CD14-positive monocyte (primary cell): Measurements from ENCODE around the gene PABPC1L2A. TPM values are rescaled to one million over a fixed set of nuclear protein-coding genes. Genes with fewer than 3 reads are reported as not detected.

Source experiments
- DNase-seq, 3 donors: peaks; one replicate each; pipeline ENCODE4 v3.0.0-alpha.2; 2011 to 2022
- H2AFZ ChIP-seq: 2 replicates; pipeline ENCODE4 v1.6.0; 2012; ENCODE audit warnings: mild to moderate bottlenecking, low read depth, low read length, inconsistent platforms; ENCODE audit not compliant: insufficient read depth, poor library complexity, severe bottlenecking
- H3K27ac ChIP-seq, 2 donors: 1 replicate in 1 of 2; 2 replicates in 1 of 2; pipeline ENCODE4 v1.5.1; 2012 to 2013; ENCODE audit warnings: low read length in 2 of 2, control low read depth in 1 of 2, inconsistent platforms in 1 of 2, low read depth in 1 of 2, mild to moderate bottlenecking in 1 of 2
- H3K27me3 ChIP-seq, 2 donors: one replicate each; pipeline versions ENCODE4 v1.6.0 to v1.6.1; 2011 to 2013; ENCODE audit warnings: low read length in 2 of 2; ENCODE audit not compliant: control insufficient read depth in 2 of 2, insufficient read depth in 2 of 2
- H3K36me3 ChIP-seq, 2 donors: replicated peaks in 1 of 2; 1 replicate in 1 of 2; 2 replicates in 1 of 2; pipeline versions ENCODE4 v1.5.1 to v1.6.1; 2012 to 2013; ENCODE audit warnings: low read length in 2 of 2, control low read depth in 1 of 2, inconsistent platforms in 1 of 2, mild to moderate bottlenecking in 1 of 2; ENCODE audit not compliant: insufficient read depth in 2 of 2, control insufficient read depth in 1 of 2
- H3K4me1 ChIP-seq, 2 donors: 1 replicate in 1 of 2; 2 replicates in 1 of 2; pipeline versions ENCODE4 v1.5.1 to v1.6.1; 2012 to 2013; ENCODE audit warnings: low read length in 2 of 2, control low read depth in 1 of 2, inconsistent platforms in 1 of 2, mild to moderate bottlenecking in 1 of 2, moderate library complexity in 1 of 2; ENCODE audit not compliant: insufficient read depth in 2 of 2, control insufficient read depth in 1 of 2
- H3K4me2 ChIP-seq: replicated peaks from 2 replicates; pipeline ENCODE3; 2012; ENCODE audit warnings: low read length, moderate library complexity, mild to moderate bottlenecking; ENCODE audit not compliant: poor library complexity, severe bottlenecking; ENCODE audit errors: extremely low read depth
- H3K4me3 ChIP-seq, 3 experiments: fragments of 200-600 bp in 1 of 3; sonication (generic) in 1 of 3; replicated peaks in 1 of 3; 1 replicate in 2 of 3; 2 replicates in 1 of 3; pipeline ENCODE4 v1.5.1; 2011 to 2013; ENCODE audit warnings: low read length in 3 of 3, mild to moderate bottlenecking in 3 of 3, control low read depth in 2 of 3, low read depth in 2 of 3, inconsistent platforms in 1 of 3, moderate library complexity in 1 of 3
- H3K79me2 ChIP-seq: 2 replicates; pipeline ENCODE4 v1.6.0; 2012; ENCODE audit warnings: mild to moderate bottlenecking, control low read depth, inconsistent platforms, low read length, moderate library complexity; ENCODE audit not compliant: insufficient read depth
- H3K9ac ChIP-seq: 2 replicates; pipeline ENCODE4 v1.6.0; 2017; ENCODE audit warnings: low read length, mild to moderate bottlenecking; ENCODE audit not compliant: insufficient read depth, poor library complexity, severe bottlenecking
- H3K9me3 ChIP-seq, 2 donors: replicated peaks in 1 of 2; 1 replicate in 1 of 2; 2 replicates in 1 of 2; pipeline versions ENCODE4 v1.5.1 to v1.6.1; 2012 to 2013; ENCODE audit warnings: low read length in 2 of 2, control low read depth in 1 of 2; ENCODE audit not compliant: control insufficient read depth in 1 of 2, insufficient read depth in 1 of 2
- H4K20me1 ChIP-seq: 2 replicates; pipeline ENCODE4 v1.6.0; 2012; ENCODE audit warnings: mild to moderate bottlenecking, low read length, control low read depth, moderate library complexity; ENCODE audit not compliant: insufficient read depth
- H3K27ac Mint-ChIP-seq, 7 donors: one replicate each; pipeline ENCODE4 v1.8.0; 2020; ENCODE audit warnings: mild to moderate bottlenecking in 7 of 7, mixed read lengths in 7 of 7, moderate library complexity in 6 of 7, inconsistent platforms in 2 of 7
- H3K27me3 Mint-ChIP-seq, 3 donors: one replicate each; pipeline ENCODE4 v1.8.0; 2021 to 2022; ENCODE audit warnings: low read depth in 3 of 3, mild to moderate bottlenecking in 3 of 3, mixed read lengths in 3 of 3, moderate library complexity in 3 of 3, inconsistent platforms in 1 of 3
- H3K36me3 Mint-ChIP-seq, 2 donors: one replicate each; pipeline ENCODE4 v1.8.0; 2020; ENCODE audit warnings: mixed read lengths in 2 of 2, inconsistent platforms in 1 of 2, mild to moderate bottlenecking in 1 of 2
- H3K4me1 Mint-ChIP-seq: one replicate; pipeline ENCODE4 v1.8.0; 2020; ENCODE audit warnings: mild to moderate bottlenecking, mixed read lengths
- H3K4me3 Mint-ChIP-seq, 2 donors: one replicate each; pipeline ENCODE4 v1.8.0; 2020; ENCODE audit warnings: mild to moderate bottlenecking in 2 of 2, mixed read lengths in 2 of 2, moderate library complexity in 1 of 2
- H3K9me3 Mint-ChIP-seq, 7 donors: one replicate each; pipeline ENCODE4 v1.8.0; 2020 to 2022; ENCODE audit warnings: mixed read lengths in 7 of 7, mild to moderate bottlenecking in 6 of 7, moderate library complexity in 6 of 7, inconsistent platforms in 2 of 7
- CTCF ChIP-seq: fragments of 200-600 bp; IDR thresholded peaks from one replicate; pipeline ENCODE4 v1.8.0; 2022; ENCODE audit warnings: antibody characterized with exemption, mild to moderate bottlenecking
- WGBS: methylation state at CpG from one replicate; pipeline ENCODE4 v1.1.5; 2013; ENCODE audit warnings: missing lambda C conversion rate; ENCODE audit not compliant: insufficient coverage; 5-methylcytosine and 5-hydroxymethylcytosine counted together
- intact Hi-C, 2 donors: fragments of 100-400 bp; cut with micrococcal nuclease; formaldehyde crosslinking; loops; one replicate each; pipeline versions ENCODE4 v1.15.0 to v1.15.1; 2023
- polyA plus RNA-seq, 3 donors: library from polyadenylated mRNA; depleted of rRNA in 1 of 3; unstranded in 2 of 3; stranded (reverse) in 1 of 3; fragments of 300-500 nt in 2 of 3; fragments of >200 nt in 1 of 3; fragmentation: Illumina TruSeq in 2 of 3; gene quantifications; 1 replicate in 2 of 3; 2 replicates in 1 of 3; pipeline ENCODE4 v1.2.3, GENCODE V29; 2012 to 2021

PABPC1L2A gene
- polyA plus RNA-seq, 3 donors, result not detected

GRCh38 chrX:73028876-73029275 lies 50.4 kb downstream of the PABPC1L2A start:
- no peak for TF ChIP-seq CTCF
- Histone ChIP-seq H3K4me3 (no peak overlapping the region), H3K9ac (no peak overlapping the region), H3K4me1 (no peaks in the 10 kb centered on the region), H3K27ac (no peak overlapping the region), H3K36me3 (no peaks in the 10 kb centered on the region), H3K27me3 (no peaks in the 10 kb centered on the region), H3K79me2 (no peaks in the 10 kb centered on the region), H4K20me1 (no peaks in the 10 kb centered on the region), H3K9me3 (no peaks in the 10 kb centered on the region), H3K4me2 (no peak overlapping the region), H2AFZ (no peak overlapping the region)
- no peak overlapping the region for H3K4me3 Mint-ChIP-seq
- H3K27me3 Mint-ChIP-seq, result peaks cover 0 to 1% (median 0%) of the 10 kb centered on the region in 3 donors
- H3K36me3 Mint-ChIP-seq, result no peaks in the 10 kb centered on the region
- no CpG with 5 or more reads among the region's 1 CpG for WGBS
- H3K4me1 Mint-ChIP-seq, result no peaks in the 10 kb centered on the region
- H3K27ac Mint-ChIP-seq, result no peak overlapping the region
- intact Hi-C loops, result no loop called here
- peaks cover 0 to 13% (median 5%) of the 10 kb centered on the region in 7 donors for H3K9me3 Mint-ChIP-seq
- no peak for DNase-seq

Other genes with a start within 250 kb of the PABPC1L2A start
- not detected for gene FAM236C, start 166.9 kb downstream of the PABPC1L2A start, polyA plus RNA-seq
- gene FAM236A, start 141.3 kb downstream of the PABPC1L2A start, polyA plus RNA-seq, result not detected
- gene DMRTC1, start 135.7 kb downstream of the PABPC1L2A start, polyA plus RNA-seq, result not detected
- not detected for gene PABPC1L2B, start 76.6 kb downstream of the PABPC1L2A start, polyA plus RNA-seq
- gene NAP1L2, start 135.3 kb upstream of the PABPC1L2A start, polyA plus RNA-seq, result not detected